GM21381 (cell line): ENCODE data around the gene PCDH9.

Experiments
- ATAC-seq: cut with Tn5 transposase; IDR thresholded peaks from one replicate; pipeline ENCODE4 v1.9.1; 2021; ENCODE audit warnings: mild to moderate bottlenecking, moderate library complexity; ENCODE audit not compliant: unreplicated experiment

The PCDH9 gene

GRCh38 chr13:67229481-67230403 is at the start of gene PCDH9:
Gene PCDH9 (minus strand): TSS chr13:67230336. CDS start chr13:67228440, 1,896 bp downstream.
- peak; percentile 5 for ATAC-seq

DNA sequence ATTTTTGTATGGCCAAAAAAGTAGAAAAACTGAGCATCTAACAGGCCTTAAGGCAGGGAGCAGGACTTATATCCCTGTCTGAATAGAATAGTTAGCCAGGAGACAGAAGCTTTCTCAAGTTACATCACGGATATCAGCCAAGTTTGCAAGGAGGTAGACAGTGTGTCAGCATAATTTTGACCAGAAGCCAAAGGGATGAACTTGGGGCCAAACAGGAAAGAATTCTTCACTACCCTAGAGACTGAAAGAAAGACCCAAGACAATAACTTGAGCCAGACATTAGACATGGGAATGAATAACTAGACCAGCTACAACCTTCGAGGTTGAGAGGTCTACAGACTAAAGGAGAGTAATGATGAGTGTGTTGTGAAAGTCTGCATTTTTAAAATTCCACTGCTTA is 48.1 kb upstream of the PCDH9 start:
- ATAC-seq: no peak

DNA sequence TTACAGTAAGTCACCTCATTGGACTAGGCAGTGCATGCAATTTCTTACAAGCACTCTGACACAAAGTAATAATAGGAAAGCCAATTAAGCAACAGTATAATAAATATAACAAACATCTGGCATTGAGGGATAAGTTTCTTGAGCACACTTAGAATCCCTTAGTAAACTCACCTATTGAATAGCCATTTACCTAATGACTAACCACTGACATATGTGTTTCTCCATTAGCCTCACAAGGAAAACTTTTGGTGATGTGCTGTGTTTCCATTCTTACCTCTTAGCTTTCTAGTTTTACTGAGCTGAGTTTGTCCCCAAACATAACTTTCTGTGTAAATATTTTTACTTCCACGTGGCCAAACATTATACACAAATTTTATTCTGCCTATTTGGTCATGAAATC is 47.4 kb upstream of the PCDH9 start:
- ATAC-seq: no peak

DNA sequence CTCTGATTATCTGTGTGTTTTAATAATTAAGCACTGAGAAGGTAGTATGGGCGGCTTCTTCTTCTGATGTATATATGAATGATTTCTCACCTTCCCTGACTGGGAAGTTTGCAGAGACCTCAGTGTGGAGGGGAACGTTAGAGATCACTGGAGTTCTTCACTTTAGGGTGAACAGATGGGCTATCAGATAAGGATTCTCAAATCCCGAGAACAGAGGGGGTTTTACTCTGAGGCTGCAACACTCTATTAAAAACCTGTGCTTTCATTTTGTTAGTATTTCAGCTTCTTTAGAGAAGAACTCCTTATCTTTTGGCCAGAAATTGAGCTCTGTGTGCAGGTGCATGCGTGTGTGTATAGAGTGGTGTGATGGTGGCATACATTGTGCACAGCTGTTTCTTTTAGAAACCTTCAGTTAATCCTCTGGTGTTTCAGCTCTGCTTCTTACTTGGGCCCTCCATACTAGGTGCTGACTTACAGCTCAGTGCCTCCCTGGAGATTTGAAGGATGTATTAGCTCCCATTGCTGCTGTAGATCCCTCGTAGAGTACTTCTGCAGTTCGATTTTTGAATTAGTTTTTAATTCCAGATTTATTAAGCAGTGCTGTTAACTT is 45.3 kb upstream of the PCDH9 start:
- no peak for ATAC-seq

DNA sequence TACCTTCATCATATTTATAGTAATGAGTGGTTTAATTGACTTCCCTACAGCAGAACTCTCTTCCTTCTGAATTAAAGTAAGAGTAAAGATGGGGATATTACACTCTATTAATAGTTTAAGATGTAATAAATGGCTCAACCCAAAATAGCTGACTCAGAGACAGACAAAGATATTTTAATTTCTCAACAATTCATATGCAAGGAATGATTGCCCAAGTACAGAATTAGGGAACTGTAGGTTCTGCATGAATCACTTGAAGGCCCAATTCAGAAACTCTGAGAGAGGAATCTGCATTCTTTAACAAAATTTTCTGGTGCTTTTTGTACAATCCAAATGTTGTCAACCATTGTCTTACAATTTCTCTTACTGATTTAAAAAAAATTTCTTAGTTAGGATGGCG is 42.9 kb upstream of the PCDH9 start:
- no peak for ATAC-seq

DNA sequence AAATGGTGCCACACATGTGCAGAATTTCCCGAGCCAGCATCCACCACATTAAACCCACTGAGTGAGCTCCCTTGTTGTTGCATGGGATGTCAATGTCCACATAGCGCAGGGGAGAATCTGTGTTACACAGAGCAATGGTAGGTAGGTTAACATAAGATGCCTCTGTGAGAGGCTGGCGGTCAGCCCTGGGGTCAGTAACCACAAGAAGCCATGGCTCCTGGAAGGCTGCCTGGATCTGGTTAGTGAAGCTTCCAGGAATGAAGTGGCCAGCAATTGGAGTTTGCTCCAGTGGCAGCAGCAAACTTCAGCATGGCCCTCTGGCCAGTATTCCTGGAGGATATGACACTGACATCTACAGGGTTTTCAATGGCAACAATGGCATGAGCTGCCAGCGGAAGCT is 37.0 kb upstream of the PCDH9 start:
- ATAC-seq: no peak

DNA sequence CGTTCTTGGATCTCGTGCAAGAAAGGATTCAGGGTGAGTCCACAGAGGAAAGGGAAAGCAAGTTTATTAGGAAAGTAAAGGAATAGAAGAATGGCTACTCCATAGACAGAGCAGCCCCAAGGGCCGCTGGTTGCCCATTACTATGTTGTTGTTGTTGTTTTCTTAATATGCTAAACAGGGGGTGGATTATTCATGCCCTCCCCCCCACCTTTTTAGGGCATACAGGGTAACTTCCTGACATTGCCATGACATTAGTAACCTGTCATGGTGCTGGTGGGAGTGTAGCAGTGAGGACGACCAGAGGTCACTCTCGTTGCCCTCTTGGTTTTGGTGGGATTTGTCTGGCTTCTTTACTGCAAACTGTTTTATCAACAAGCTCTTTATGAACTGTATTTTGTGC is 29.1 kb upstream of the PCDH9 start:
- no peak for ATAC-seq

- no peak for ATAC-seq
Measured at GRCh38 chr13:67258482-67258881, 28.3 kb upstream of the PCDH9 start.

GRCh38 chr13:67238861-67239260 is 8.7 kb upstream of the PCDH9 start:
- no peak for ATAC-seq

DNA sequence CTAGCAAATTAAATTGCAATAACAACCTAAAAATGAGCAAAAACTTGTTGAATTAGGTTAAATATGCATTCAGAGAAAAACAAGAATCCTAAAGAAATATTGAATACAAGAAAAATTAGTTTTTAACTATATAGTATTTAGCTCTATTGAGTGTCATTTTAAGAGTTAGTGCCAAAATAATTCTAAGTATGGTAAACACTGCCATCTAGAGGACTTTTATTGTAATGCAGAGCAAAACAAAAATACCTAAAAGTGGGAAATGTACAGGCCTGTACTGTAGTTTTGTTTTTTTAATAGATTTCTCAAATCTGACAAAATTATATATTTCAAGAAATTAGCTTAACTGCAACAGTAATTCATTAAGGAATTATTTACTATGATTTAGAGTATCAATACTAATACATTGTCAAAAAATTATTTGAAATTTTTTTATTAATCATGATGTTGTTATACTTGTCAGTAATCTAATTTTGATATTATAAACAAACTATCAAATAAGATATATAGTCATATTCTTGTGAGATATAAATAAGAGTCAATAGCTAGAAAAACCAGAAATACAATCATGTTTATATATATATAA is 8.2 kb upstream of the PCDH9 start:
- no peak for ATAC-seq

DNA sequence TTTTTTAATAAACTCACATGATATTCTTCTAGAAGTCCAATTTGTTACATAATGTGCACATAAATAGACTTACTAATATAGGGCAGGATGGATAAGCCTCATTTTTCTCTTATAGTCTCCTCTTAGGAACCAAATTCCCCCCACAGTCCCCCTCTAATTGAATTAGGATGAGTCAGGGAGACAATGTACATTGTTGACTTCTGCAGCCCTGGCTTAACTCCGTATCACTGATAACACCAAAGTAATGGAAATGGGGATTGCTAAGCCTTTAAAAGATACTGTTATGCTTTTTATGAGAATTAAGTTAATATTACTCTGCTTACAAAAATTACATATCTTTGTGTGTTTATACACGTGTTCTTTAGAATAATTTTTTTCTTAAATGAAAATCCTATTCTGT is 5.1 kb upstream of the PCDH9 start:
- no peak for ATAC-seq

GRCh38 chr13:67232384-67232783 is 2.2 kb upstream of the PCDH9 start:
- no peak for ATAC-seq

- ATAC-seq: no peak
Measured at GRCh38 chr13:67231289-67232000, 1.3 kb upstream of the PCDH9 start.

DNA sequence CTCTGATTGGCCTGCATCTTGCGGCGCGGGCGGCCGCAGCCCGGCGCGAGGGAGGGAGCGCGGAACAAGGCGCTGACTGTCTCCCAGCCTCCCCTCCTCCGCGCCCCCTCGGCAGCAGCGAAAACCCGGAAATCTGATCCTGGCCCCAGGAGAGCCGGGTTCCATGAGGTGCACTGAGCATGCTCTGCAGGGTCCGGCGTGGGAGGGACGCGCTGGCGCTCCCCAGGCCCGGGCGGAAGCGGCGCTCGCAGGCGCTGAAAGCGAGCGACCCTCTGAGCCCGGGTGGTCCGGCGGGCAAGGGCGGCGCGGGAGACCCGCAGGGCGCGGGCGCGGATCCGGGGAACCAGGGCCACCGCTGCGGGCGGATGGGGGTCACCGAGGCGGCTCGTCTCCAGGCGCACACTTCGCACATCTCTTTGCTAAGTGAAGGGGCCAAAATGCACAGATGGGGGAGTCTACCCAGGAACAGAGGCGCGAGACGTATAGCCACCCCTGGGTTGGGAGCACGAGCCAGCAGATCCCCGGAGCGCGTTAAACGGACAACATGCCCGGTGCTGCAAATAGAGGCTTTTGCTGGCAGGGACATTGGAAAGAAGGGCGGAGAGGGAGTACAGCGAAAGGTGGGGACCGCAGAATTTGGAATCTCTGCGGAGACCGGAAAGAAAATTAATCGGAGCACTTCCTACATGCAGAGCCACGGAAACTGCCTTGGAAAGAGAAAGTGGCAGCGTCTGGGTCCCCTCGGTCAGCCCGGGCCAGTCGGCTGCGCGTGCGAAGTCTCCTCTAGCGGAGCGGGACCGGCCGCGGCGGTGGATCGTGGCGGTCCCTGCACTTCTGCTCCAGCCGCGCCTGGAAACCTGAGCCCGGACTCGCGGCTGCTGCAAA is 510 bp upstream of the PCDH9 start:
- peak; percentile 98 for ATAC-seq

GRCh38 chr13:67228916-67229315 is 1.2 kb downstream of the PCDH9 start:
- no peak for ATAC-seq

- no peak for ATAC-seq
Measured at GRCh38 chr13:67228031-67228430, 2.1 kb downstream of the PCDH9 start.

GRCh38 chr13:67227131-67227983 is 2.8 kb downstream of the PCDH9 start:
- no peak for ATAC-seq

GRCh38 chr13:67226696-67227095 is 3.4 kb downstream of the PCDH9 start:
- no peak for ATAC-seq
